Fibroblast of lung (primary cell): Measurements from ENCODE around the gene BHMT2.

Source experiments
- CTCF ChIP-seq, 2 donors: IDR thresholded peaks in 1 of 2; conservative IDR thresholded peaks in 1 of 2; 1 replicate in 1 of 2; 2 replicates in 1 of 2; pipeline ENCODE4 v1.5.1; 2011 to 2012; ENCODE audit warnings: low read length in 2 of 2, control low read depth in 1 of 2, inconsistent platforms in 1 of 2, low read depth in 1 of 2, mild to moderate bottlenecking in 1 of 2
- EZH2 ChIP-seq: IDR thresholded peaks from 2 replicates; pipeline ENCODE4 v1.5.1; 2012; ENCODE audit warnings: low read length, control low read depth, mild to moderate bottlenecking; ENCODE audit errors: missing control alignments

GRCh38 chr5:79124607-79125006 is 55.0 kb downstream of the BHMT2 start:
- TF ChIP-seq CTCF (conservative IDR thresholded peaks at IDR 0.05 in 1 of 2, IDR thresholded peaks at IDR 0.05 in 1 of 2; ENCODE audit: low read depth in 1 of 2, low read length in 2 of 2) (no peak), EZH2 (no peak)
